GM10847 (cell line): ENCODE results near the gene TMEM14B.

ENCODE experiments used
- POLR2A ChIP-seq: IDR thresholded peaks from 2 replicates; pipeline ENCODE4 v1.6.1; 2011; ENCODE audit not compliant: insufficient read length; ENCODE audit errors: extremely low read depth

The TMEM14B gene

DNA sequence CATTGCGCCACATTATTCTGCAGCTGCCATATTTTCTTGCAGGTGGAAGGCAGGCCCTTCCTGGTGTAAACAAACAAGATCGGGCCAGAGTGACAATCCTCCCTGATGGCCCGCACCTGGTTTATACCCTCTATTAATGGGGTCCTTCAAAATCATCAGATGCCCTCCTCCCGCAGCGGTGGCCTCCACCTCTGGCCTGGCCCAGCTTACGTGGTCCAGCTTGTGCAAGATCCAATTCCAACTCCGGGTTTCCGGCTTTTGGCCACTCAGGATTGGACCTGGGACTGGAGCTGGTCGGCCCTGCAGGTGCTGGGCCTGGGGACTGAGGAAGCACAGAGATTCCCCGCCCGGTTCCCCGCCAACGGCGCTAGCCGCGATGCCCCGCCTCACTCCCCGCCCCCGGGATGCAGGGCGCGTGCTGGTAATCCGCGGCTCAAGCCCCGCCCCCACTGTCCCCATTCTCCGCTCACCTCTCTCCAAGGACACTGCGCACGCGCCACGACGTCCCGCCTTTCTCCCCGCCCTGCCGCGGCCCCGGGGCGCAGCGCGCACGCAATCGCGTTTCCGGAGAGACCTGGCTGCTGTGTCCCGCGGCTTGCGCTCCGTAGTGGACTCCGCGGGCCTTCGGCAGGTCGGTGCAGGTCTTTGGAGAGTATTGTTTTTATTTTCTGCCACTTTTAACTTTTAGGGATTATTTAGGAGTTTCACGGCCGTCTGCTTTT is at the start of gene TMEM14B:
TMEM14B (plus strand) TSS at position 555 of the 722 bp plus-strand sequence. CDS start 1,441 bp downstream, outside the sequence.
- TF ChIP-seq POLR2A: peak; percentile 97

DNA sequence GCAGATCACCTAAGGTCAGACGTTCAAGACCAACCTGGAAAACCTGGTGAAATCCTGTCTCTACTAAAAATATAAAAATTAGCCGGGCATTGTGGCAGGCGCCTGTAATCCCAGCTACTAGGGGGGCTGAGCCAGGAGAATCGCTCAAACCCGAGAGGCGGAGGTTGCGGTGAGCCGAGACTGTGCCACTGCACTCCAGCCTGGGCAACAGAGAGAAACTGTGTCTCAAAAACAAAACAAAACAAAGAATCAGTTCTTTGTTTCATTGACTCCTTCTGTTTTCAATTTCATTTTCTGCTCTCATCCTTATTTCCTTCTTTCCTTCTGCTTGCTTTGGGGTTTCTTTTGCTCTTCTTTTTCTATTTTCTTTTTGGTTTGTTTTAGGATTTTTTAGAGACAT is 33.6 kb upstream of the TMEM14B start:
- no peak for TF ChIP-seq POLR2A

DNA sequence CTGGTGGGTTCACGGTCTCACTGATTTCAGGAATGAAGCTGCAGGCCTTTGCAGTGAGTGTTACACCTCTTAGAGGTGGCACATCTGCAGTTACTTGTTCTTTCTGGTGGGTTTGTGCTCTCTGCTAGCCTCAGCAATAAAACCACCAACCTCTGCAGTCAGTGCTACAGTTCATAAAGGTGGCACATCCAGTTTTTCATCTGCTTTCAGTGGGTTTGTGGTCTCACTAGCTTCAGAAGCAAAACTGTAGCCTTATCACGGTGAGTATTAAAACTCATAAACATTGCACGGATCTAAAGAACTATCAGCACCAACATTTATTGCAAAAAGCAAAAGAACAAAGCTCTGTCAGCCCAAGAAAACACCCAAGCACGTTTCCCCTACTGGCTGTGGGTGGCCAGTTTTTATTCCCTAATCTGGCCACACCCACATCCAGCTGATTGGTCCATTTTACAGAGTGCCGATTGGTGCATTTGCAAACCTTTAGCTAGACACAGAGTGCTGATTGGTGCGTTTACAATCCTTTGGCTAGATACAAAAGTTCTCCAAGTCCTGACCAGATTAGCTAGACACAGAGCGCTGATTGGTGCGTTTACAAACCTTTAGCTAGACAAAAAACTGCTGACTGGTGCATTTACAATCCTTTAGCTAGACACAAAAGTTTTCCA is 28.2 kb upstream of the TMEM14B start:
- no peak for TF ChIP-seq POLR2A

DNA sequence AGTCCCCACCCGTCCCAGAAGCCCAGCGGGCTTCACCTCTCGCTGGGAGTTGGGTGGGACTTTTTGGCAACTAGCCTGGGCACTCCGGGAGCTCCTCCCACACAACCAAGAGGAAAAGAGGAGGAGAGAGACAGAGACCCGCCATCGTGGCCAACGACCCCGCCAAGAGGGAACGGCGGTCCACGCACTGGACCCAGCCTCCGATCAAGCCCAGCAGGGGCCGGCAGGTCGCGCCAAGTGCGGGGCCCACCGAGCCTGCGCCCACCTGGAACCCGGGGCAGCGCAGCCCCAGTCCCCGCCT is 27.7 kb upstream of the TMEM14B start:
- no peak for TF ChIP-seq POLR2A

DNA sequence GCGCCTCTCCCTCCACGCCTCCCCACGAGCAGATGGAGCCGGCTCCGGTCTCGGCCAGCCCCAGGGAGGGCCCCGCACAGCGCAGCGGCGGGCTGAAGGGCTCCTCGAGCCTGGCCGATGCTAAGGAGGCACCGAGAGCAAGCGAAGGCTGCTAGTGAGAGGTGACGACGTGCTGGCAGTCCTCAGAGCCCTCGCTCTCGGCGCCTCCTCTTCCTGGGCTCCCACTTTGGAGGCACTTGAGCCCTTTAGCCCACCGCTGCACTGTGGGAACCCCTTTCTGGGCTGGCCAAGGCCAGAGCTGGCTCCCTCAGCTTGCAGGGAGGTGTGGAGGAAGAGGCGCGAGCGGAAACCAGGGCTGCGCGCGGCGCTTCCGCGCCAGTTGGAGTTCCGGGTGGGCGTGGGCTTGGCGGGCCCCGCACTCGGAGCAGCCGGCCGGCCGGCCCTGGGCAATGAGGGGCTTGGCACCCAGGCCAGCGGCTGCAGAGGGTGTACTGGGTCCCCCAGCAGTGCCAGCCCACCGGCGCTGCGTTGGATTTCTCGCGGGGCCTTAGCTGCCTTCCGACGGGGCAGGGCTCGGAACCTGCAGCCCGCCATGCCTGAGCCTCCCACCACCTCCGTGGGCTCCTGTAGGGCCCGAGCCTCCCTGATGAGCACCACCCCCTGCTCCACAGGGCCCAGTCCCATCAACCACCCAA is 27.2 kb upstream of the TMEM14B start:
- peak; percentile 43 for TF ChIP-seq POLR2A

DNA sequence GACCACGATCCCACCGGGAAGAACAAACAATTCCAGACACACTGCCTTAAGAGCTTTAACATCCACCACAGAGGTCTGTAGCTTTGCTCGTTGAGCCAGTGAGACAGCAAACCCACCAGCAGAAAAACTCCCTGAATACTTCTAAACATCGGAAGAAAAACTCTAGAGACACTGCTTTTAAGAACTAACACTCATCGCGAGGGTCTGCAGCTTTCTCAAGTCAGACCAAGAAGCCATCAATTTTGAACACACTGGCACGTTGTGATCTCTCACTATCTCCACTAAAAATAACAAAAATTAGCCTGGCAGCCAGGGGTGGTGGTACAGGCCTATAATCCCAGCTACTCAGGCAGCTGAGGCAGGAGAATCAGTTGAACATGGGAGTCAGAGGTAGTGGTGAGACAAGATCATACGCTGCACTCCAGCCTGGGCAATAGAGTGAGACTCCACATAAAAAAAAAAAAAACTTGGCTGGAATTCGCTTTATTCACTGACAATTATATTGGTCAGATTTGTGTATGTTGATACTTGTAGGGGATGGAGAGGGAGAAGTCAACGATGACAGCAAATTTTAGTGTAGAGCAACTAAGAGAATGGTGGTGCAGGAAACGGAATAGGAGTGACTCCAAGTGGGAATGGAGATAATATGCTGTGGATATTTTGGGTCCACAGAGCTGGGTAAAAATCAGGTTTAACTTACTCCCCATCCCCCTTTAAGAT is 25.6 kb upstream of the TMEM14B start:
- TF ChIP-seq POLR2A: no peak

DNA sequence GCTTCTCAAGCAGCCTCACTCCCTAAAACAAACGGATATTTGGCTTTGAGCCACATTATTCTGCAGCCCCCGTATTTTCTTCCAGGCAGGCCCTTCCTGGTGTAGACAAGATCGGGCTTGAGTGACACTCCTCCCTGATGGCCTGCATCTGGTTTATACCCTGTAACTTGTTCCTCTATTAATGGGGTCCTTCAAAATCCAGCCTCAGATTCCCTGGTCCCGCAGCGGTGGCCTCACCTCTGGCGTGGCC is 25.1 kb upstream of the TMEM14B start:
- TF ChIP-seq POLR2A: no peak

DNA sequence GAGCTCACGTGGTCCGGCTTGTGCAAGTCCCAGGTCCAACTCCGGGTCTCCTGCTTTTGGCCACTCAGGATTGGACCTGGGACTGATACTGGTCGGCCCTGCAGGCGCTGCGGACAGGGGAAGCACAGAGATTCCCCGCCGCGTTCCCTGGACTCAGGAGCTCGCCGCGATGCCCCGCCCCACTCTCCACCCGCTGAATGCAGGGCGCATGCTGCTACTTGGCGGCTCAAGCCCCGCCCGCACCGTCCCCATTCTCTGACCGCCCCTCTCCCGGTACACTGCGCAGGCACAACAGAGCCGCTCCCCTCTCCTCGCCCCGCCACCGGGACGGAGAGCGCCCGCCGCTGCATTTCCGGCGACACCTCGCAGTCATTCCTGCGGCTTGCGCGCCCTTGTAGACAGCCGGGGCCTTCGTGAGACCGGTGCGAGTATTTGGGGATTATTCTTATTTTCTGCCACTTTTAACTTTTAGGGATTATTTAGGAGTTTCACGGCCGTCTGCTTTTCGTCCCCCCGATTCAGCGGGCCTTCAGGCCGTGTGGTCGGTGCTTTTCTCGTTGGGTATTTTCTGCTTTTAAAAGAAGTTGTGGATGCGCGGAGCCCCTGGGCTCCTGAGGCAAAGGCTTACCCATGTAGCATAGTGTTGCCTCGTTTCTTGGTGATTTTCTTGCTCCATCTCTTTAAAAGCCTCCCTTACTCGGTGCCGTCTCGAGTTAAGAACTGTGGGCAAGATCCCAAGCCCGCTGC is 24.6 kb upstream of the TMEM14B start, which contains the start of gene TMEM14C:
TMEM14C (plus strand) TSS at position 251 of the 747 bp plus-strand sequence. CDS start 1,544 bp downstream, outside the sequence.
- TF ChIP-seq POLR2A: peak; percentile 91

DNA sequence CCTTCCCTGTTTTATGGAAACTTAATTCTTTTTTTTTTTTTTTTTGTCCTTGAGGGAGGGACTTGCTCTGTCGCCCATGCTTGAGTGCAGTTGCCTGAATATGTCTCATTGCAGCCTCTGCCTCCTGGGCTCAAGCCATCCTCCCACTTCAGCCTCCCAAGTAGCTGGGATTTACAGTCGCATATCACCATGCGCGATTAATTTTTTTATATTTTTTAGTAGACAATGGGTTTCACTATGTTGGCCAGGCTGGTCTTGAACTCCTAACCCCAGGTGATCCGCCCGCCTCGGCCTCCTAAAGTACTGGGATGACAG is 24.1 kb upstream of the TMEM14B start:
- TF ChIP-seq POLR2A: no peak

DNA sequence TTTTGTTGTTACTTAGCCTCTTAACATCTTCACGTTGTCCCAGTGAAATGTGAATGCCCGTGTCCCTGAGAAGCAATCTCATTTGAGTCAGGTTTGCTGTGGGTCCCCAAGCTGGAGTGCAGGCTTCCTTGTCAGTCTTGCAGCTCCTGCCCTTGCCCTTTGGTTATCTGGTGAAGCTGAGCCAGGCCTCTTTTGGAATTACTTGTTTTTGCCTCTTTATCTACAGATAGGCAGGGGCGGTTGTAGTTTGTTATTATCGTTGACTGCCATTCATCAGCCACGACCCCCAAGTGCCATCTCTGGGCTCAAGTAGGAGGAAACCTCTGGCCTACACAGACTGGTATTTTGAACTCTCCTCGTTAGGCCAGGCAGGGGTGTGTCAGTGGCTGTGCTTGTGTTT is 22.6 kb upstream of the TMEM14B start:
- TF ChIP-seq POLR2A: no peak

DNA sequence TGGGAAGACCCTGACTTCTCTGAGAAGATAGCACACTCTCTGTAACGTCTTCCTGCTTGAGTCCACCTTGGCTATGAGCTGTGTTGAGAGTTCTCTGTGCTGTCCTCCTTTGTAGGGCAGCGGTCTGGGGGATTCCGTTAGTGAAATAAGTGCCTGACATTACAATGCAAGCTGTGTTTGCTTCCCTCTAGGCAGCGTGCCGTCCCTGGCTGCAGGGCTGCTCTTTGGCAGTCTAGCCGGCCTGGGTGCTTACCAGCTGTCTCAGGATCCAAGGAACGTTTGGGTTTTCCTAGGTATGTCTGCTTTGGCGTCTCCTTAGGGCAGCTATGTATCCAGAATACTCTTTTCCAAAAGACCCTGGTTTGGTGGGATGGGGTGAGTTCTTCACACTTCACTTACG is 21.9 kb upstream of the TMEM14B start:
- no peak for TF ChIP-seq POLR2A

DNA sequence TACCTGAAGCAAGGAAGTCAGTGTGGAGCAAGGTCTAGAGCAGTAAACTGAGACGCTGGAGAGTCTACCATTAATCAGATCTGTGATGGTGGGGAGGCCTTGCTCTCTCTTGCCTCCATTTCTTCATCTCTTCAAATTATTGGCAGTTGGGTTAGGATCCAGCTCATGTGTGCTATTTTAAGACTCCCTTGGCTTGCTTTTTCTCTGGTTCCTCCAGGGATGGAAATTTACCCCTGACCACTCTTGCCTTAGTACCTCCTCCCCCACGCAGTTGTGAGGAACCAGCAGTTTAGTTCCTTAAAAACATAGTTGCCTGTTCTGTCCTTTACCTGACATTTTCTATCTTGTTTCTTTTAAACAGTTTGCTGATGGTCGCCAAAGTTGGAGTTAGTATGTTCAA is 17.4 kb upstream of the TMEM14B start:
- TF ChIP-seq POLR2A: no peak

DNA sequence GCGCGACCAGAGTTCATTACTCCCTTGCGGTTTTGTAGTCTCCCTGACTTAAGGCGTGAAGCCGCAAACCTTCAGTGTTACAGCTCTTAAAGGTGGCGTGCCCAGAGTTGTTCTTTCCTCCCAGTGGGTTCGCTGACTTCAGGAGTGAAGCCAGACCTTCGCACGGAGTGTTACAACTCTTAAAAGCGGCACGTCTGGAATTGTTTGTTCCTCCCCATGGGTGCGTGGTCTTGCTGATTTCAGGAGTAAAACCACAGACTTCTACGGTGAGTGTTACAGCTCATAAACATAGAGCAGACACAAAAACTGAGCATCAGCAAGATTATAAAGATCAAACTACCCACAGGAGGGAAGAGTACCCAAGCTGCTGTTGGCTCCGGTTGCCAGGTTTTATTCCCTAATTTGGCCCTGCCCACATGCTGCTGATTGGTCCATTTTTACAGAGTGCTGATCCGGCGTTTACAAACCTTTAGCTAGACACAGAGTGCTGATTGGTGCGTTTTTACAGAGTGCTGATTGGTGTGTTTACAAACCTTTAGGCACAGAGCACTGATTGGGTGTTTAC is 14.4 kb upstream of the TMEM14B start:
- TF ChIP-seq POLR2A: no peak

DNA sequence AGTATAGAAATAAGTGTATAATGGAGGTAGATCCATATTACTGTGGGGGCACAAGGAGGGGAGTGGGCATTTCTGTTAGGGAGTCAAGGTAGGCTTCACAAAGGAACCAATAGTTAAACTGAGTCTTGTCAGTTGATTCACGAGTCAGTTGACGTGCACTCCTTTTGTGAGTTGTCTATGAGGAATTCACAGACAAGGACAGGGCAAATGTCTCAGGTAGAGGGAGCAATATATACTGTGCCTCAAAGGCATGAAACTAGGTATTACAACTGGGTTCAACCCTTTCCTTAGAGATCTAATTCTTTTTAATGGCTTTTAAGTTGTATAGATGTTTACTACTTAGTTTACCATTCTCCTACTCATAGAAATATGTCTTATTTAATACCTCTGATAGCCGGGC is 13.7 kb upstream of the TMEM14B start:
- no peak for TF ChIP-seq POLR2A

DNA sequence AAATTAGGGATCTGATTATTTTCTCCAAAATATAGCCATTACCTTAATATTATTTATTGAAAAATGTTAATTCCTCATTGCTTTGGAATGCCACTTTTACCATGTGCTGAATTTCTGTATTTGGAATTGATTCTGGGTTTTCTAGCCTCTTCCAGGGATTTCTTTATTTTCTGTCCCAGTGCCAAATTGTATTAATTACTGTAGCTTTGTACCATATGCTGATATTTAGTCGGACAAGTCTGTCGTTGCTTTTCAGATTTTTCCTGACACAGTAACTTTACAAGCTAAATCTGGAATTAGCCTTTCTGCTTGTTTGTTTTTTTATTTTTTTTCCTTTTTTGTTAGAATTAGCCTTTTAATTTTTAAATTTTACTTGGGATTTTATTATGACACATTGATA is 10.9 kb upstream of the TMEM14B start:
- TF ChIP-seq POLR2A: no peak
